ENCODE data around the gene COX6B1. TPM values are rescaled to one million over a fixed set of nuclear protein-coding genes. Genes with fewer than 3 reads are reported as not detected.
"Not testable (repeated sequence)": the region's sequence is repeated elsewhere in the genome, so short reads cannot be mapped to it uniquely, and the experiment has no call there.

COX6B1 gene
- total and polyA plus RNA-seq, 2 of the 8 experiments (the other 6 are each of a cell fraction or from before 2014, with no cell fraction given): 437 to 1,052 TPM

GRCh38 chr19:35607170-35607569 is 41.0 kb upstream of the COX6B1 start:
- H3K9ac ChIP-seq (replicated peaks in 1 of 4; ENCODE audit: extremely low read depth in 1 of 4, low read depth in 3 of 4, low read length in 3 of 4); H3K14ac ChIP-seq (ENCODE audit: insufficient read length); H3K9me3 ChIP-seq (ENCODE audit: insufficient read depth in 2 of 2, low read depth in 1 of 2, low read length in 1 of 2); FAIRE-seq; H4K8ac ChIP-seq (ENCODE audit: extremely low read depth, insufficient read depth, low read length); H3K4ac ChIP-seq (replicated peaks; ENCODE audit: insufficient read length, low read depth, low read length); H3K23me2 ChIP-seq (ENCODE audit: low read depth, low read length); DNase-seq (ENCODE audit: low read depth in 1 of 2, low spot score in 2 of 2); H2BK20ac ChIP-seq (ENCODE audit: low read length); H2BK12ac ChIP-seq (ENCODE audit: low read depth, low read length); POLR2A ChIA-PET (ENCODE audit: partially characterized antibody); H2BK5ac ChIP-seq (ENCODE audit: low read depth, low read length); H3K4me1 ChIP-seq (replicated peaks in 1 of 4; ENCODE audit: control insufficient read depth in 3 of 4, insufficient read depth in 4 of 4, low read length in 3 of 4); H4K91ac ChIP-seq (replicated peaks; ENCODE audit: insufficient read length, low read length); H3K79me1 ChIP-seq (ENCODE audit: low read depth, low read length); H3K56ac ChIP-seq (replicated peaks; ENCODE audit: insufficient read length, low read depth, low read length); H4K20me1 ChIP-seq (replicated peaks in 1 of 2; ENCODE audit: control insufficient read depth in 1 of 2, insufficient read depth in 2 of 2, low read length in 2 of 2); H2AK5ac ChIP-seq (ENCODE audit: low read depth, low read length); H3K36me3 ChIP-seq (ENCODE audit: control insufficient read depth in 2 of 4, insufficient read depth in 4 of 4, low read length in 3 of 4); H2AFZ ChIP-seq (ENCODE audit: low read length); H3K18ac ChIP-seq (ENCODE audit: extremely low read depth, low read length); H2BK15ac ChIP-seq (ENCODE audit: low read length); H3K23ac ChIP-seq (ENCODE audit: insufficient read length); H2BK120ac ChIP-seq (replicated peaks; ENCODE audit: low read depth, low read length); H3K27ac ChIP-seq (ENCODE audit: low read depth, low read length); H3K4me3 ChIP-seq (ENCODE audit: extremely low read depth in 1 of 4, insufficient read depth in 2 of 4, low read depth in 3 of 4, low read length in 4 of 4); H3K4me2 ChIP-seq (ENCODE audit: insufficient read depth in 1 of 2, low read depth in 2 of 2, low read length in 2 of 2); H4K5ac ChIP-seq (ENCODE audit: insufficient read length, low read depth, low read length); H3K79me2 ChIP-seq (ENCODE audit: control insufficient read depth in 1 of 2, insufficient read depth in 2 of 2, low read length in 2 of 2); H3K27me3 ChIP-seq (replicated peaks in 1 of 4; ENCODE audit: control insufficient read depth in 3 of 4, extremely low read depth in 1 of 4, insufficient read depth in 3 of 4, low read length in 3 of 4): not testable (repeated sequence)
- CTCF ChIA-PET (ENCODE audit: partially characterized antibody): interaction anchor here (0.8 to 1.8 kb wide), 3 partner anchors 14 to 51 kb away, joined by 3 to 4 read pairs (median 4); no protein-coding TSS in a partner anchor
- WGBS, 2 experiments (ENCODE audit: extremely low coverage in 1 of 2, insufficient coverage in 1 of 2, insufficient read length in 1 of 2, insufficient replicate concordance in 2 of 2, low coverage in 1 of 2, low lambda C conversion rate in 2 of 2, missing lambda C conversion rate in 1 of 2): 85% methylated on average over 8 of the region's 8 CpGs; no CpG with 5 or more reads in 1 of the 2 experiments
